ENCODE measurements around the gene ITPK1.
"Not testable (repeated sequence)": the region's sequence is repeated elsewhere in the genome, so short reads cannot be mapped to it uniquely, and the experiment has no call there.

ITPK1 gene

GRCh38 chr14:93115821-93116675 is at the start of gene ITPK1:
TSS of gene ITPK1 (minus strand) at chr14:93115925. CDS start at chr14:93115163, 762 bp downstream.
- H3K9ac ChIP-seq (ENCODE audit: low read length) = peak within 1 kb of the TSS; percentile 96
- H3K27me3 ChIP-seq (ENCODE audit: control insufficient read depth, insufficient read depth, low read length) = no peaks in the 10 kb centered on the region
- peaks cover 28% of the 10 kb centered on the region for H3K4me1 ChIP-seq (ENCODE audit: control insufficient read depth, insufficient read depth, low read length)
- peak within 1 kb of the TSS; percentile 68 for H3K4me3 ChIP-seq (ENCODE audit: low read length)
- no peaks in the 10 kb centered on the region for H3K36me3 ChIP-seq (ENCODE audit: control insufficient read depth, insufficient read depth, low read length)
- H3K9me3 ChIP-seq (ENCODE audit: control insufficient read depth, low read length) = no peaks in the 10 kb centered on the region

DNA sequence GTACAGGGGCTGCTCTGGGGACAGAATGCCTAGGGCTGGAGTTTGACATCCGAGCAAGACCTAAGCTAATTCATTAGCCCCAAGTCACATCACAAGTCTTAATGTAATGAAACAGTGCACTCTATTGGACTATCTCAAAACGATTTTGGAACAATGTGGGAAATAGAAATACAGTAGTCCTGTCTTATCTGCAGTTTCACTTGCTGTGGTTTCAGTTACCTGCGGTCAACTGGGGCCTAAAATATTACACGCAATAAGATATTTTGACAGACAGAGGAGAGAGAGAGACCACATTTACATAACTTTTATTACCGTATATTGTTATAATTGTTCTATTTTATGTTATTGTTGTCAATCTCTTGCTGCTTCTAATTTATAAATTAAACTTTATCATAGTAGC is 47.8 kb upstream of the ITPK1 start:
- H3K36me3 ChIP-seq (ENCODE audit: control insufficient read depth, insufficient read depth, low read length) = no peaks in the 10 kb centered on the region
- H3K27me3 ChIP-seq (ENCODE audit: control insufficient read depth, insufficient read depth, low read length) = no peaks in the 10 kb centered on the region
- H3K4me1 ChIP-seq (ENCODE audit: control insufficient read depth, insufficient read depth, low read length) = no peaks in the 10 kb centered on the region
- no peak overlapping the region for H3K9ac ChIP-seq (ENCODE audit: low read length)
- no peaks in the 10 kb centered on the region for H3K9me3 ChIP-seq (ENCODE audit: control insufficient read depth, low read length)
- H3K4me3 ChIP-seq (ENCODE audit: low read length) = no peak overlapping the region

DNA sequence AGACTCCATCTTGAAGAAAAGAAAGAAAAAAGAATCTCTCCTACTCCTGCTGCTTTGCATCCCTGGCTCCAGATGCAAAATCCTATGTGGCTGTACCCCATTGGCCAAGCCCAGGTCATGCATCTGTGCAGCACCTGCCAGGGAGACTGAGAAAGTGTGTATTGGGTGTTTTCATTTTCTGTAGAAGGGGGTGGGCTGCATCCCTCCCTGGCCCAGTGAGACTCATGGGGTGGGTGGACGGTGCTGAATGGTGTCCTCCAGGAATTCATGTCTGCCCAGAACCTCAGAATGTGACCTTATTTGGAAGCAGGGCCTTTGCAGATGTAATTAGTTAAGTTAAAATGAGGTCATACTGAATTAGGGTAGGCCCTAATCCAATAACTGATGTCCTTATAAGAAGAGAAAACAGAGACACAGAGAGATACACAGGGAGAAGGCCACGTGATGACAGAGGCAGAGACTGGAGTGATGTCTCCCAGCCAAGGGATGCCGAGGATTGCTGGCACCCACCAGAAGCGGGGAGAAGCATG is 45.8 kb upstream of the ITPK1 start:
- H3K4me3 ChIP-seq (ENCODE audit: low read length) = no peak overlapping the region
- no peaks in the 10 kb centered on the region for H3K4me1 ChIP-seq (ENCODE audit: control insufficient read depth, insufficient read depth, low read length)
- no peaks in the 10 kb centered on the region for H3K27me3 ChIP-seq (ENCODE audit: control insufficient read depth, insufficient read depth, low read length)
- no peaks in the 10 kb centered on the region for H3K36me3 ChIP-seq (ENCODE audit: control insufficient read depth, insufficient read depth, low read length)
- no peak overlapping the region for H3K9ac ChIP-seq (ENCODE audit: low read length)
- H3K9me3 ChIP-seq (ENCODE audit: control insufficient read depth, low read length) = no peaks in the 10 kb centered on the region

- H3K27me3 ChIP-seq (ENCODE audit: control insufficient read depth, insufficient read depth, low read length) = no peaks in the 10 kb centered on the region
- no peak overlapping the region for H3K9ac ChIP-seq (ENCODE audit: low read length)
- no peak overlapping the region for H3K4me3 ChIP-seq (ENCODE audit: low read length)
- no peaks in the 10 kb centered on the region for H3K4me1 ChIP-seq (ENCODE audit: control insufficient read depth, insufficient read depth, low read length)
- H3K9me3 ChIP-seq (ENCODE audit: control insufficient read depth, low read length) = no peaks in the 10 kb centered on the region
- H3K36me3 ChIP-seq (ENCODE audit: control insufficient read depth, insufficient read depth, low read length) = no peaks in the 10 kb centered on the region
These were observed 44.7 kb upstream of the ITPK1 start for GRCh38 chr14:93160353-93160801.

- not testable (repeated sequence) for H3K9ac ChIP-seq (ENCODE audit: low read length); H3K27me3 ChIP-seq (ENCODE audit: control insufficient read depth, insufficient read depth, low read length); H3K4me3 ChIP-seq (ENCODE audit: low read length); H3K36me3 ChIP-seq (ENCODE audit: control insufficient read depth, insufficient read depth, low read length); H3K9me3 ChIP-seq (ENCODE audit: control insufficient read depth, low read length); H3K4me1 ChIP-seq (ENCODE audit: control insufficient read depth, insufficient read depth, low read length)
These were observed 44.1 kb upstream of the ITPK1 start for GRCh38 chr14:93159625-93160352.

GRCh38 chr14:93158349-93158748 is 42.6 kb upstream of the ITPK1 start:
- not testable (repeated sequence) for H3K9me3 ChIP-seq (ENCODE audit: control insufficient read depth, low read length); H3K27me3 ChIP-seq (ENCODE audit: control insufficient read depth, insufficient read depth, low read length); H3K36me3 ChIP-seq (ENCODE audit: control insufficient read depth, insufficient read depth, low read length); H3K4me3 ChIP-seq (ENCODE audit: low read length); H3K9ac ChIP-seq (ENCODE audit: low read length); H3K4me1 ChIP-seq (ENCODE audit: control insufficient read depth, insufficient read depth, low read length)

GRCh38 chr14:93156693-93157369 is 41.1 kb upstream of the ITPK1 start:
- no peaks in the 10 kb centered on the region for H3K27me3 ChIP-seq (ENCODE audit: control insufficient read depth, insufficient read depth, low read length)
- no peak overlapping the region for H3K9ac ChIP-seq (ENCODE audit: low read length)
- no peak overlapping the region for H3K4me3 ChIP-seq (ENCODE audit: low read length)
- H3K4me1 ChIP-seq (ENCODE audit: control insufficient read depth, insufficient read depth, low read length) = no peaks in the 10 kb centered on the region
- H3K9me3 ChIP-seq (ENCODE audit: control insufficient read depth, low read length) = no peaks in the 10 kb centered on the region
- H3K36me3 ChIP-seq (ENCODE audit: control insufficient read depth, insufficient read depth, low read length) = no peaks in the 10 kb centered on the region

DNA sequence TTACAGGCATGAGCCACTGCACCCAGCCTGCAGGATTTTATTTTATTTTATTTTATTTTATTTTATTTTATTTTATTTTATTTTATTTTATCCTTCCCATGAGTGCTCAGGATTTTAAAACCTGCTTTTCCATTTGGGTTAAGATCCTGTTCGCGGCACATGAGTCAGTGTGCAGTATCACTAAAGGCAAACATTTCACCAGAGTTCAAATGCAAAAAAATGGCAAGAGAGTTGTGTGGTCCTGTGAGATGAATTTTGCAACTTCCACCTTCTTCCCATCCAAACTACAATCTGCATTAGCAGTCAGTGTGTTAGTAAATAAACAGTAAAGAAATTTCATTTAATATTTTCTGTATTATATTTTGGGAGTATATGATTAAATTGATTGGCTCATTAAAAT is 39.9 kb upstream of the ITPK1 start:
- Histone ChIP-seq H3K9ac (ENCODE audit: low read length) (no peak overlapping the region), H3K9me3 (ENCODE audit: control insufficient read depth, low read length) (no peaks in the 10 kb centered on the region), H3K27me3 (ENCODE audit: control insufficient read depth, insufficient read depth, low read length) (no peaks in the 10 kb centered on the region), H3K4me1 (ENCODE audit: control insufficient read depth, insufficient read depth, low read length) (peaks cover 2% of the 10 kb centered on the region), H3K4me3 (ENCODE audit: low read length) (no peak overlapping the region), H3K36me3 (ENCODE audit: control insufficient read depth, insufficient read depth, low read length) (no peaks in the 10 kb centered on the region)

DNA sequence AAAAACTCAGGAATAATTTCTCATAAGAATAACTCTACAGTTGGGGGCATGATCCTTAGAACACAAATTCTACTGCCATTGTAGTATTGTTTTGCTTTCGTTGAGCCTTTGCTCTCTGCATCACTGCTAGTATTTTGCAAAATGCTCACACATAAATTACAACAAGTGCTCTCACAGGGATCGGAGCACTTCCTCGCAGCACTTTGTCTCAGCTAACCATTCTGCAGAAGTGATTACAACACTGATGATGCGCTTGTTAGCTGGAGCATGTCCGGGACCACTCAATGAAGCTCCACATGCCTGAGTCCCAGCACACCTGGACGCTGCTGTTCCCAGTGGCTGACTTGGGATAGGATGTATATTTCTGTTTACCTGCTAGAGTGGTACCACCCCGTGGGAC is 37.4 kb upstream of the ITPK1 start:
- no peak overlapping the region for H3K4me3 ChIP-seq (ENCODE audit: low read length)
- H3K27me3 ChIP-seq (ENCODE audit: control insufficient read depth, insufficient read depth, low read length) = no peaks in the 10 kb centered on the region
- peaks cover 8% of the 10 kb centered on the region for H3K4me1 ChIP-seq (ENCODE audit: control insufficient read depth, insufficient read depth, low read length)
- no peaks in the 10 kb centered on the region for H3K36me3 ChIP-seq (ENCODE audit: control insufficient read depth, insufficient read depth, low read length)
- no peaks in the 10 kb centered on the region for H3K9me3 ChIP-seq (ENCODE audit: control insufficient read depth, low read length)
- H3K9ac ChIP-seq (ENCODE audit: low read length) = no peak overlapping the region

- no peaks in the 10 kb centered on the region for H3K36me3 ChIP-seq (ENCODE audit: control insufficient read depth, insufficient read depth, low read length)
- no peak overlapping the region for H3K9ac ChIP-seq (ENCODE audit: low read length)
- H3K4me3 ChIP-seq (ENCODE audit: low read length) = no peak overlapping the region
- H3K9me3 ChIP-seq (ENCODE audit: control insufficient read depth, low read length) = no peaks in the 10 kb centered on the region
- H3K4me1 ChIP-seq (ENCODE audit: control insufficient read depth, insufficient read depth, low read length) = peaks cover 8% of the 10 kb centered on the region
- no peaks in the 10 kb centered on the region for H3K27me3 ChIP-seq (ENCODE audit: control insufficient read depth, insufficient read depth, low read length)
These were observed 34.8 kb upstream of the ITPK1 start for GRCh38 chr14:93150227-93151208.

- Histone ChIP-seq H3K4me3 (ENCODE audit: low read length) (no peak overlapping the region), H3K9ac (ENCODE audit: low read length) (no peak overlapping the region), H3K9me3 (ENCODE audit: control insufficient read depth, low read length) (no peaks in the 10 kb centered on the region)
These were observed 33.3 kb upstream of the ITPK1 start for GRCh38 chr14:93148979-93149378.

More at GRCh38 chr14:93148979-93149378, 33.3 kb upstream of the ITPK1 start:
- Histone ChIP-seq H3K36me3 (ENCODE audit: control insufficient read depth, insufficient read depth, low read length) (no peaks in the 10 kb centered on the region), H3K27me3 (ENCODE audit: control insufficient read depth, insufficient read depth, low read length) (no peaks in the 10 kb centered on the region), H3K4me1 (ENCODE audit: control insufficient read depth, insufficient read depth, low read length) (peaks cover 8% of the 10 kb centered on the region)
